SK-N-SH (cell line): ENCODE measurements around the gene TCN2. TPM values are rescaled to one million over a fixed set of nuclear protein-coding genes. Genes with fewer than 3 reads are reported as not detected.

Experiments
- CTCF ChIA-PET: fragments of 300-600, 350-600 bp; formaldehyde crosslinking; extraction: SDS; loops from one replicate; lab custom pipeline; 2021; lab: Yijun Ruan, JAX
- POLR2A ChIA-PET: fragments of 350-600 bp; sonication (Branson Sonifier 250); formaldehyde crosslinking; extraction: SDS; loops from one replicate; lab custom pipeline; 2020; ENCODE audit warnings: antibody characterized with exemption, inconsistent platforms; lab: Yijun Ruan, JAX
- DNase-seq: peaks from one replicate; pipeline ENCODE4 v3.0.0; 2012
- H2AFZ ChIP-seq: fragments of 200-600 bp; sonication (generic); 2 replicates; pipeline ENCODE4 v1.8.1; 2016; ENCODE audit warnings: antibody characterized with exemption, mild to moderate bottlenecking, low read depth
- H3F3A ChIP-seq: fragments of 200-600 bp; sonication (generic); replicated peaks from 2 replicates; pipeline ENCODE3; 2016; ENCODE audit warnings: antibody characterized with exemption, mild to moderate bottlenecking; ENCODE audit not compliant: insufficient read depth
- H3K27ac ChIP-seq, 2 experiments: fragments of 200-500 bp in 1 of 2; fragments of 200-600 bp in 1 of 2; sonication (Bioruptor generic) in 1 of 2; sonication (generic), shearing (Covaris generic) in 1 of 2; 2 replicates each; pipeline versions ENCODE4 v1.5.1 to v1.6.1; 2014 to 2016; ENCODE audit warnings: low read depth in 2 of 2, inconsistent platforms in 1 of 2, low read length in 1 of 2, mild to moderate bottlenecking in 1 of 2, mixed read lengths in 1 of 2
- H3K27me3 ChIP-seq: fragments of 200-600 bp; sonication (generic), shearing (Covaris generic); 2 replicates; pipeline ENCODE4 v1.6.1; 2016; ENCODE audit warnings: mixed run types; ENCODE audit not compliant: insufficient read depth
- H3K36me3 ChIP-seq, 2 experiments: fragments of 200-500 bp in 1 of 2; fragments of 200-600 bp in 1 of 2; sonication (Bioruptor generic) in 1 of 2; sonication (generic) in 1 of 2; replicated peaks in 1 of 2; 2 replicates each; pipeline versions ENCODE3 to v1.5.1; 2014 to 2016; ENCODE audit warnings: low read length in 1 of 2, mild to moderate bottlenecking in 1 of 2; ENCODE audit not compliant: insufficient read depth in 2 of 2, control insufficient read depth in 1 of 2
- H3K4me1 ChIP-seq, 2 experiments: fragments of 200-500 bp in 1 of 2; fragments of 200-600 bp in 1 of 2; sonication (Bioruptor generic) in 1 of 2; sonication (generic), shearing (Covaris generic) in 1 of 2; 2 replicates each; pipeline versions ENCODE4 v1.5.1 to v1.6.1; 2014 to 2016; ENCODE audit warnings: low read depth in 1 of 2, low read length in 1 of 2, mixed run types in 1 of 2; ENCODE audit not compliant: insufficient read depth in 2 of 2, control insufficient read depth in 1 of 2
- H3K4me2 ChIP-seq: fragments of 200-600 bp; sonication (generic), shearing (Covaris generic); 2 replicates; pipeline ENCODE4 v1.6.1; 2017; ENCODE audit warnings: mixed run types
- H3K4me3 ChIP-seq, 2 experiments: fragments of 200-500 bp in 1 of 2; fragments of 200-600 bp in 1 of 2; sonication (Bioruptor generic) in 1 of 2; sonication (generic), shearing (Covaris generic) in 1 of 2; 2 replicates each; pipeline versions ENCODE4 v1.5.1 to v1.8.1; 2014 to 2016; ENCODE audit warnings: low read depth in 2 of 2, inconsistent platforms in 1 of 2, low read length in 1 of 2, mild to moderate bottlenecking in 1 of 2, mixed read lengths in 1 of 2, moderate library complexity in 1 of 2
- H3K79me2 ChIP-seq: fragments of 200-600 bp; sonication (generic); 2 replicates; pipeline ENCODE4 v1.8.1; 2017; ENCODE audit warnings: mild to moderate bottlenecking; ENCODE audit not compliant: insufficient read depth
- H3K9ac ChIP-seq: fragments of 200-600 bp; sonication (generic); 2 replicates; pipeline ENCODE4 v1.6.1; 2017; ENCODE audit warnings: mixed run types
- H3K9me2 ChIP-seq: fragments of 200-600 bp; sonication (generic); 2 replicates; pipeline ENCODE4 v1.6.1; 2017; ENCODE audit warnings: mixed run types
- H3K9me3 ChIP-seq: fragments of 200-600 bp; sonication (generic); 2 replicates; pipeline ENCODE4 v1.6.1; 2017; ENCODE audit warnings: mixed run types, mild to moderate bottlenecking, moderate library complexity
- H4K20me1 ChIP-seq: fragments of 200-600 bp; sonication (generic); 2 replicates; pipeline ENCODE4 v1.6.1; 2017; ENCODE audit warnings: mild to moderate bottlenecking, mixed run types; ENCODE audit not compliant: insufficient read depth
- CHD2 ChIP-seq: fragments of 150-350 bp; IDR thresholded peaks from 2 replicates; pipeline ENCODE4 v1.6.1; 2018; ENCODE audit warnings: low read length; ENCODE audit not compliant: partially characterized antibody
- FOSL2 ChIP-seq: IDR thresholded peaks from 2 replicates; pipeline ENCODE4 v1.4.0; 2012; ENCODE audit warnings: low read depth, mild to moderate bottlenecking, moderate library complexity, borderline replicate concordance
- FOXM1 ChIP-seq: IDR thresholded peaks from 2 replicates; pipeline ENCODE4 v1.4.0; 2012; ENCODE audit warnings: low read depth, mild to moderate bottlenecking
- GABPA ChIP-seq: IDR thresholded peaks from 2 replicates; pipeline ENCODE4 v1.4.0; 2012; ENCODE audit warnings: low read depth, mild to moderate bottlenecking
- MEF2A ChIP-seq: IDR thresholded peaks from 2 replicates; pipeline ENCODE4 v1.4.0; 2012; ENCODE audit warnings: low read depth, borderline replicate concordance
- NFIC ChIP-seq: IDR thresholded peaks from 2 replicates; pipeline ENCODE4 v1.4.0; 2012; ENCODE audit warnings: borderline replicate concordance
- NRF1 ChIP-seq: IDR thresholded peaks from 2 replicates; pipeline ENCODE4 v1.6.1; 2012; ENCODE audit warnings: low read depth, mild to moderate bottlenecking, low read length
- POLR2AphosphoS5 ChIP-seq: IDR thresholded peaks from 2 replicates; pipeline ENCODE4 v1.6.1; 2012; ENCODE audit warnings: low read depth, low read length
- RCOR1 ChIP-seq: fragments of 150-350 bp; IDR thresholded peaks from 2 replicates; pipeline ENCODE4 v1.6.1; 2017; ENCODE audit warnings: antibody characterized with exemption, low read length
- RFX5 ChIP-seq: IDR thresholded peaks from 2 replicates; pipeline ENCODE4 v1.6.1; 2012; ENCODE audit warnings: mild to moderate bottlenecking, improper control_type of control experiment, low read length
- RXRA ChIP-seq: IDR thresholded peaks from 2 replicates; pipeline ENCODE4 v1.4.0; 2012; ENCODE audit warnings: low read depth, mild to moderate bottlenecking, borderline replicate concordance
- SIN3A ChIP-seq: IDR thresholded peaks from 2 replicates; pipeline ENCODE4 v1.6.1; 2012; ENCODE audit warnings: low read depth, mild to moderate bottlenecking, low read length, moderate library complexity, borderline replicate concordance
- SMC3 ChIP-seq: IDR thresholded peaks from 2 replicates; pipeline ENCODE4 v1.6.1; 2012; ENCODE audit warnings: low read depth, low read length, improper control_type of control experiment
- YY1 ChIP-seq: IDR thresholded peaks from 2 replicates; pipeline ENCODE4 v1.4.0; 2012; ENCODE audit warnings: low read depth, mild to moderate bottlenecking
- WGBS: methylation state at CpG from one replicate; pipeline ENCODE4 v1.1.6; 2017; ENCODE audit warnings: low lambda C conversion rate; 5-methylcytosine and 5-hydroxymethylcytosine counted together
- polyA plus RNA-seq, 3 experiments: library from polyadenylated mRNA; depleted of rRNA; stranded (reverse); fragments of >200 nt; gene quantifications; 2 replicates each; pipeline ENCODE4 v1.2.3, GENCODE V29; 2012
- TF ChIP-seq, protein P1 (sequence below): IDR thresholded peaks from 2 replicates; pipeline ENCODE4; 2012
- TF ChIP-seq, protein P2 (sequence below): fragments of 150-350 bp; IDR thresholded peaks from 2 replicates; pipeline ENCODE4 v1.6.1; 2016; ENCODE audit warnings: mild to moderate bottlenecking, low read depth, low read length
- TF ChIP-seq, protein P3 (sequence below): fragments of 200-600 bp; sonication (generic); IDR thresholded peaks from 2 replicates; pipeline ENCODE4 v1.6.1; 2017; ENCODE audit warnings: antibody characterized with exemption, mild to moderate bottlenecking, moderate library complexity
- TF ChIP-seq, protein P4 (sequence below): IDR thresholded peaks from 2 replicates; pipeline ENCODE4 v1.6.1; 2012; ENCODE audit warnings: mild to moderate bottlenecking, low read depth, low read length, moderate library complexity

TCN2 gene
- polyA plus RNA-seq, 1 of the 3 experiments (the other 2 are of a cell fraction) = 4.1 TPM

GRCh38 chr22:30584441-30584840 lies 22.5 kb upstream of the TCN2 start (continued):
- TF ChIP-seq RCOR1 = no peak
- TF ChIP-seq, all 33 proteins: peak for 0

DNA sequence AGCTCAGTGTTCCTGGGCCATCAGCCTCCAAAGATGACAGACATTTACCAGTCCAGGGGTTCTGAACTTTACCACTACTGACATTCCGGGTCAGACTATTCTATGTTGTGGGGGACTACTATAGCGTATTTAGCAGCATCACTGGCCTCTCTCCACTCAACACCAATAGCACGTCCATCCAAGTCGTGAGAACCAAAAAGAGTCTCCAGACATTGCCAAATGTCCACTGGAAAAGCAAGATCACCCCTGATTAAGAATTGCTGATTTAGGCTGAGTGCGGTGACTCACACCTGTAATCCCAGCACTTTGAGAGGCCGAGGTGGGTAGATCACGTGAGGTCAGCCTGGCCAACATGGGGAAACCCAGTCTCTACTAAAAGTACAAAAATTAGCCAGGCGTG lies 20.6 kb upstream of the TCN2 start:
- ChIA-PET POLR2A (no interaction called here), CTCF (interaction anchor here (0.8 to 1.0 kb wide), 2 partner anchors 9 to 19 kb away, joined by 3 read pairs; no protein-coding TSS in a partner anchor)
- TF ChIP-seq RFX5 (no peak), SMC3 (no peak), YY1 (no peak), FOSL2 (no peak), CHD2 (no peak), FOXM1 (no peak), NRF1 (no peak)
- TF ChIP-seq, protein P1, sequence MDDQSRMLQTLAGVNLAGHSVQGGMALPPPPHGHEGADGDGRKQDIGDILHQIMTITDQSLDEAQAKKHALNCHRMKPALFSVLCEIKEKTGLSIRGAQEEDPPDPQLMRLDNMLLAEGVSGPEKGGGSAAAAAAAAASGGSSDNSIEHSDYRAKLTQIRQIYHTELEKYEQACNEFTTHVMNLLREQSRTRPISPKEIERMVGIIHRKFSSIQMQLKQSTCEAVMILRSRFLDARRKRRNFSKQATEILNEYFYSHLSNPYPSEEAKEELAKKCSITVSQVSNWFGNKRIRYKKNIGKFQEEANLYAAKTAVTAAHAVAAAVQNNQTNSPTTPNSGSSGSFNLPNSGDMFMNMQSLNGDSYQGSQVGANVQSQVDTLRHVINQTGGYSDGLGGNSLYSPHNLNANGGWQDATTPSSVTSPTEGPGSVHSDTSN = no peak
- TF ChIP-seq, protein P2, sequence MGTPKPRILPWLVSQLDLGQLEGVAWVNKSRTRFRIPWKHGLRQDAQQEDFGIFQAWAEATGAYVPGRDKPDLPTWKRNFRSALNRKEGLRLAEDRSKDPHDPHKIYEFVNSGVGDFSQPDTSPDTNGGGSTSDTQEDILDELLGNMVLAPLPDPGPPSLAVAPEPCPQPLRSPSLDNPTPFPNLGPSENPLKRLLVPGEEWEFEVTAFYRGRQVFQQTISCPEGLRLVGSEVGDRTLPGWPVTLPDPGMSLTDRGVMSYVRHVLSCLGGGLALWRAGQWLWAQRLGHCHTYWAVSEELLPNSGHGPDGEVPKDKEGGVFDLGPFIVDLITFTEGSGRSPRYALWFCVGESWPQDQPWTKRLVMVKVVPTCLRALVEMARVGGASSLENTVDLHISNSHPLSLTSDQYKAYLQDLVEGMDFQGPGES = no peak
- TF ChIP-seq, protein P3, sequence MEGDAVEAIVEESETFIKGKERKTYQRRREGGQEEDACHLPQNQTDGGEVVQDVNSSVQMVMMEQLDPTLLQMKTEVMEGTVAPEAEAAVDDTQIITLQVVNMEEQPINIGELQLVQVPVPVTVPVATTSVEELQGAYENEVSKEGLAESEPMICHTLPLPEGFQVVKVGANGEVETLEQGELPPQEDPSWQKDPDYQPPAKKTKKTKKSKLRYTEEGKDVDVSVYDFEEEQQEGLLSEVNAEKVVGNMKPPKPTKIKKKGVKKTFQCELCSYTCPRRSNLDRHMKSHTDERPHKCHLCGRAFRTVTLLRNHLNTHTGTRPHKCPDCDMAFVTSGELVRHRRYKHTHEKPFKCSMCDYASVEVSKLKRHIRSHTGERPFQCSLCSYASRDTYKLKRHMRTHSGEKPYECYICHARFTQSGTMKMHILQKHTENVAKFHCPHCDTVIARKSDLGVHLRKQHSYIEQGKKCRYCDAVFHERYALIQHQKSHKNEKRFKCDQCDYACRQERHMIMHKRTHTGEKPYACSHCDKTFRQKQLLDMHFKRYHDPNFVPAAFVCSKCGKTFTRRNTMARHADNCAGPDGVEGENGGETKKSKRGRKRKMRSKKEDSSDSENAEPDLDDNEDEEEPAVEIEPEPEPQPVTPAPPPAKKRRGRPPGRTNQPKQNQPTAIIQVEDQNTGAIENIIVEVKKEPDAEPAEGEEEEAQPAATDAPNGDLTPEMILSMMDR = no peak
- H3K9me2 ChIP-seq = no peaks in the 10 kb centered on the region
- no peak overlapping the region for H3K27ac ChIP-seq
- peaks cover 40% of the 10 kb centered on the region for H3K79me2 ChIP-seq
- H4K20me1 ChIP-seq = peaks cover 15% of the 10 kb centered on the region; the same call in 1 of the 2 replicates
- peaks cover 35 to 77% of the 10 kb centered on the region in 2 experiments for H3K36me3 ChIP-seq
- WGBS = 96% methylated on average over 8 of the region's 8 CpGs
- peaks cover 3 to 11% of the 10 kb centered on the region in 2 experiments; a peak in 3 of 4 replicates for H3K4me1 ChIP-seq
- peaks cover 3% of the 10 kb centered on the region for H3F3A ChIP-seq
- H3K9me3 ChIP-seq = no peaks in the 10 kb centered on the region
- no peak for DNase-seq
- H3K4me2 ChIP-seq = no peak overlapping the region
- no peak overlapping the region for H2AFZ ChIP-seq
- no peak overlapping the region for H3K4me3 ChIP-seq
- H3K9ac ChIP-seq = no peak overlapping the region
- no peaks in the 10 kb centered on the region for H3K27me3 ChIP-seq

DNA sequence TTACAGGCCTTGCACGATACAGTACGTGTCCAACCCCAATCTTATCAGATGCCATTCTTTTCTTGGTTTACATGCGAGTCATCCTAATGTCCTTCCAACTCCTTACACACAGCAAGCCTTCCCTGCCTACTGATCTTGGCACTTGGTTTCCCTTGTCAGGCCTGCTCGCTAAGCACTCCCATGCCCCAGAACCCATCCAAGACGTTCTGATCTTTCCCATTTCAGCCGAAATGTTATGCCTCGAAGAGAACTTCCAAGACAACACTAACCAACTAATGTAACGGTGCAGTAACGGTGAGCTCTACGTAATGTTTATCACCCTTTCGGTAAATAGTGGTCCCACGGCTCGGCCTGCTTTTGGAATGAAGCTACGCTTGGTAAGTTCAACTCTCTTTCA lies 15.8 kb upstream of the TCN2 start:
- Histone ChIP-seq H3K9ac (peak overlapping the region; percentile 84), H3K4me3 (peak overlapping the region; percentile 71 to 91), H3F3A (peaks cover under 1% of the 10 kb centered on the region), H4K20me1 (peaks cover 15% of the 10 kb centered on the region; the same call in 1 of the 2 replicates), H3K27me3 (peaks cover 8% of the 10 kb centered on the region; the same call in 1 of the 2 replicates), H3K79me2 (peaks cover 44% of the 10 kb centered on the region), H3K9me2 (no peaks in the 10 kb centered on the region), H2AFZ (no peak overlapping the region), H3K9me3 (no peaks in the 10 kb centered on the region), H3K27ac (peak overlapping the region; percentile 80 to 94; a peak in 3 of 4 replicates), H3K4me1 (peaks cover 3 to 11% of the 10 kb centered on the region in 2 experiments; a peak in 3 of 4 replicates), H3K4me2 (peak overlapping the region; percentile 78), H3K36me3 (peaks cover 27 to 31% of the 10 kb centered on the region in 2 experiments)
- TF ChIP-seq RFX5 = no peak
- no peak for TF ChIP-seq POLR2AphosphoS5
- no peak for TF ChIP-seq NFIC
- no peak for TF ChIP-seq SIN3A
- no peak for TF ChIP-seq RXRA
- no peak for TF ChIP-seq FOSL2
- TF ChIP-seq MEF2A = no peak
- no peak for TF ChIP-seq GABPA
- TF ChIP-seq, protein P4, sequence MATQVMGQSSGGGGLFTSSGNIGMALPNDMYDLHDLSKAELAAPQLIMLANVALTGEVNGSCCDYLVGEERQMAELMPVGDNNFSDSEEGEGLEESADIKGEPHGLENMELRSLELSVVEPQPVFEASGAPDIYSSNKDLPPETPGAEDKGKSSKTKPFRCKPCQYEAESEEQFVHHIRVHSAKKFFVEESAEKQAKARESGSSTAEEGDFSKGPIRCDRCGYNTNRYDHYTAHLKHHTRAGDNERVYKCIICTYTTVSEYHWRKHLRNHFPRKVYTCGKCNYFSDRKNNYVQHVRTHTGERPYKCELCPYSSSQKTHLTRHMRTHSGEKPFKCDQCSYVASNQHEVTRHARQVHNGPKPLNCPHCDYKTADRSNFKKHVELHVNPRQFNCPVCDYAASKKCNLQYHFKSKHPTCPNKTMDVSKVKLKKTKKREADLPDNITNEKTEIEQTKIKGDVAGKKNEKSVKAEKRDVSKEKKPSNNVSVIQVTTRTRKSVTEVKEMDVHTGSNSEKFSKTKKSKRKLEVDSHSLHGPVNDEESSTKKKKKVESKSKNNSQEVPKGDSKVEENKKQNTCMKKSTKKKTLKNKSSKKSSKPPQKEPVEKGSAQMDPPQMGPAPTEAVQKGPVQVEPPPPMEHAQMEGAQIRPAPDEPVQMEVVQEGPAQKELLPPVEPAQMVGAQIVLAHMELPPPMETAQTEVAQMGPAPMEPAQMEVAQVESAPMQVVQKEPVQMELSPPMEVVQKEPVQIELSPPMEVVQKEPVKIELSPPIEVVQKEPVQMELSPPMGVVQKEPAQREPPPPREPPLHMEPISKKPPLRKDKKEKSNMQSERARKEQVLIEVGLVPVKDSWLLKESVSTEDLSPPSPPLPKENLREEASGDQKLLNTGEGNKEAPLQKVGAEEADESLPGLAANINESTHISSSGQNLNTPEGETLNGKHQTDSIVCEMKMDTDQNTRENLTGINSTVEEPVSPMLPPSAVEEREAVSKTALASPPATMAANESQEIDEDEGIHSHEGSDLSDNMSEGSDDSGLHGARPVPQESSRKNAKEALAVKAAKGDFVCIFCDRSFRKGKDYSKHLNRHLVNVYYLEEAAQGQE = no peak
- WGBS = 2% methylated on average over 14 of the region's 14 CpGs
- ChIA-PET POLR2A (interaction anchor here (1.0 to 1.9 kb wide), 8 partner anchors 11 to 167 kb away, joined by 3 to 6 read pairs (median 4); partner anchors contain the start of gene TCN2), CTCF (interaction anchor here (0.9 to 1.5 kb wide), 5 partner anchors 14 to 494 kb away, joined by 3 to 5 read pairs (median 4); no protein-coding TSS in a partner anchor)
- DNase-seq = no peak
